ENCODE results near the gene EEFSEC. TPM values are rescaled to one million over a fixed set of nuclear protein-coding genes. Genes with fewer than 3 reads are reported as not detected.

The EEFSEC gene
- total RNA-seq, 1 donor from 2014 or later = 12.2 TPM

- TF ChIP-seq CTCF (IDR thresholded peaks at IDR 0.05) = no peak
- H3K9me3 Mint-ChIP-seq (ENCODE audit: low read depth) = no peaks in the 10 kb centered on the region
- DNase-seq (ENCODE audit: low spot score) = peak; percentile 51
- no peak overlapping the region for H3K4me3 Mint-ChIP-seq (ENCODE audit: unreplicated experiment)
- H3K27me3 Mint-ChIP-seq (ENCODE audit: low read depth) = no peaks in the 10 kb centered on the region
- peaks cover 19% of the 10 kb centered on the region for H3K4me1 Mint-ChIP-seq (ENCODE audit: low read depth)
- H3K36me3 Mint-ChIP-seq (ENCODE audit: low read depth) = peaks cover 1% of the 10 kb centered on the region
- no peak overlapping the region for H3K27ac Mint-ChIP-seq (ENCODE audit: unreplicated experiment)
Observed at GRCh38 chr3:128343287-128344051, 190.2 kb downstream of the EEFSEC start.

- H3K4me3 Mint-ChIP-seq (ENCODE audit: unreplicated experiment) = no peak overlapping the region
- H3K27me3 Mint-ChIP-seq (ENCODE audit: low read depth) = no peaks in the 10 kb centered on the region
- H3K27ac Mint-ChIP-seq (ENCODE audit: unreplicated experiment) = no peak overlapping the region
Observed at GRCh38 chr3:128344052-128344735, 190.9 kb downstream of the EEFSEC start.

GRCh38 chr3:128345196-128345595, 191.9 kb downstream of the EEFSEC start:
- Mint-ChIP-seq H3K36me3 (ENCODE audit: low read depth) (peaks cover 1% of the 10 kb centered on the region), H3K27ac (ENCODE audit: unreplicated experiment) (no peak overlapping the region), H3K4me1 (ENCODE audit: low read depth) (peaks cover 19% of the 10 kb centered on the region), H3K27me3 (ENCODE audit: low read depth) (no peaks in the 10 kb centered on the region), H3K9me3 (ENCODE audit: low read depth) (no peaks in the 10 kb centered on the region), H3K4me3 (ENCODE audit: unreplicated experiment) (no peak overlapping the region)
- TF ChIP-seq CTCF (IDR thresholded peaks at IDR 0.05) = no peak
- DNase-seq (ENCODE audit: low spot score) = no peak

More at GRCh38 chr3:128344052-128344735, 190.9 kb downstream of the EEFSEC start:
- Mint-ChIP-seq H3K36me3 (ENCODE audit: low read depth) (peaks cover 1% of the 10 kb centered on the region), H3K4me1 (ENCODE audit: low read depth) (peaks cover 20% of the 10 kb centered on the region), H3K9me3 (ENCODE audit: low read depth) (no peaks in the 10 kb centered on the region)
- TF ChIP-seq CTCF (IDR thresholded peaks at IDR 0.05) = no peak
- no peak for DNase-seq (ENCODE audit: low spot score)

GRCh38 chr3:128346562-128346961, 193.3 kb downstream of the EEFSEC start:
- Mint-ChIP-seq H3K4me1 (ENCODE audit: low read depth) (peaks cover 19% of the 10 kb centered on the region), H3K36me3 (ENCODE audit: low read depth) (peaks cover 5% of the 10 kb centered on the region), H3K27ac (ENCODE audit: unreplicated experiment) (no peak overlapping the region), H3K27me3 (ENCODE audit: low read depth) (no peaks in the 10 kb centered on the region), H3K4me3 (ENCODE audit: unreplicated experiment) (no peak overlapping the region), H3K9me3 (ENCODE audit: low read depth) (no peaks in the 10 kb centered on the region)
- no peak for DNase-seq (ENCODE audit: low spot score)
- TF ChIP-seq CTCF (IDR thresholded peaks at IDR 0.05) = no peak

GRCh38 chr3:128347282-128347681, 194.0 kb downstream of the EEFSEC start:
- Mint-ChIP-seq H3K27ac (ENCODE audit: unreplicated experiment) (no peak overlapping the region), H3K36me3 (ENCODE audit: low read depth) (peaks cover 8% of the 10 kb centered on the region), H3K27me3 (ENCODE audit: low read depth) (no peaks in the 10 kb centered on the region), H3K4me1 (ENCODE audit: low read depth) (peaks cover 19% of the 10 kb centered on the region), H3K4me3 (ENCODE audit: unreplicated experiment) (no peak overlapping the region), H3K9me3 (ENCODE audit: low read depth) (no peaks in the 10 kb centered on the region)
- TF ChIP-seq CTCF (IDR thresholded peaks at IDR 0.05) = no peak
- no peak for DNase-seq (ENCODE audit: low spot score)

All from chondrocyte (in vitro differentiated cells).